Fibroblast of mammary gland (primary cell): ENCODE data around the gene GAN.

Source experiments
- DNase-seq: peaks from one replicate; pipeline ENCODE4 v3.0.0-alpha.2; 2010; ENCODE audit warnings: low read depth
- H3K4me3 ChIP-seq: 2 replicates; pipeline ENCODE4 v1.5.1; 2011; ENCODE audit warnings: low read depth, mild to moderate bottlenecking, low read length, moderate library complexity; ENCODE audit not compliant: control insufficient read depth
- TF ChIP-seq, protein P1 (sequence below): conservative IDR thresholded peaks from 2 replicates; pipeline ENCODE4 v1.5.1; 2011; ENCODE audit warnings: low read depth, low read length, inconsistent platforms; ENCODE audit not compliant: control insufficient read depth, insufficient read depth

GAN gene

DNA sequence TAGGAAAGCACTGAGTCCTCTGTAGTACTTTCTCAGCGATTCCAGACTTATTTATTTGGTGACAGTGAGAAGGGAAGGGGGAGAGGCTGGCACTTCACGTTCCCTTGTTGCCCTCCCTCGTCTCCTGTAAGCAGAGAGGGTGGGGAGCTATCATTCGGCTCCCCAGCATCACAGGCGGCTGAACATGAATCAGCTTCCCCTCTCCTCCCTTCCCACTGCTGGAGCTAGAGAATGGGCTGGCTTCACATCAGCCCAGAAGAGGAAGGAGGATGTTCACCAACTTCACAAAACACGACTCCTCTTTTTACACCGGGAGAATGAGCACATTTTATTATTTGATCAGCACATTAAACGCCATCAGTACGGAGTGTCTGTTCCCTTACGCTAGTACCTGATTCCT is 123.1 kb downstream of the GAN start:
- no peak for DNase-seq
- TF ChIP-seq, protein P1, sequence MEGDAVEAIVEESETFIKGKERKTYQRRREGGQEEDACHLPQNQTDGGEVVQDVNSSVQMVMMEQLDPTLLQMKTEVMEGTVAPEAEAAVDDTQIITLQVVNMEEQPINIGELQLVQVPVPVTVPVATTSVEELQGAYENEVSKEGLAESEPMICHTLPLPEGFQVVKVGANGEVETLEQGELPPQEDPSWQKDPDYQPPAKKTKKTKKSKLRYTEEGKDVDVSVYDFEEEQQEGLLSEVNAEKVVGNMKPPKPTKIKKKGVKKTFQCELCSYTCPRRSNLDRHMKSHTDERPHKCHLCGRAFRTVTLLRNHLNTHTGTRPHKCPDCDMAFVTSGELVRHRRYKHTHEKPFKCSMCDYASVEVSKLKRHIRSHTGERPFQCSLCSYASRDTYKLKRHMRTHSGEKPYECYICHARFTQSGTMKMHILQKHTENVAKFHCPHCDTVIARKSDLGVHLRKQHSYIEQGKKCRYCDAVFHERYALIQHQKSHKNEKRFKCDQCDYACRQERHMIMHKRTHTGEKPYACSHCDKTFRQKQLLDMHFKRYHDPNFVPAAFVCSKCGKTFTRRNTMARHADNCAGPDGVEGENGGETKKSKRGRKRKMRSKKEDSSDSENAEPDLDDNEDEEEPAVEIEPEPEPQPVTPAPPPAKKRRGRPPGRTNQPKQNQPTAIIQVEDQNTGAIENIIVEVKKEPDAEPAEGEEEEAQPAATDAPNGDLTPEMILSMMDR: no peak
- no peak overlapping the region for H3K4me3 ChIP-seq
